ENCODE data around the gene REL. TPM values are rescaled to one million over a fixed set of nuclear protein-coding genes. Genes with fewer than 3 reads are reported as not detected.

The REL gene
- total RNA-seq, 1 experiment from 2014 or later: 10.2 TPM

DNA sequence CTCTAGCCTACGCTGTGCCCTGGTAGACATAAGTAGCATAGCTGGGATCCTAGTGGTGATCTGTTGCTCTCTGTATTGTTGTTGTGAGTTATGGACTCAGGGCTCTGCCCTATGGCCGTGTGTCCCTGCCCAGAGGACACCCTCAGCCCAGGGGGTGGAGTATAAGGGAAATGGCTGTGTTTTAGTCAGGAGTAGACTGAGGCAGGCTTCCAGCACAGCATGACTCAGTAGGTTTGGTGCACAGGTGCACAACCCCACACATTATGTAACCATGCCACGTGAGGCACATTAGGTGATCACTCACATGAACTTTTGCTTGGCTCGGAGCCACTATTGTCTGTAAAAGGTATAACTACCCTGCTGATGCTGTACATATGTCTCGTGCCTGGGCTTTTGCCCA lies 76.3 kb downstream of the REL start:
- CTCF ChIA-PET: no interaction called here
- H3K9me3 ChIP-seq (ENCODE audit: control insufficient read depth in 1 of 2, insufficient read depth in 1 of 2, low read depth in 1 of 2, low read length in 2 of 2): no peaks in the 10 kb centered on the region
- no peak for DNase-seq (ENCODE audit: low read depth, low spot score)
- H3K4me1 ChIP-seq (ENCODE audit: control insufficient read depth in 1 of 2, insufficient read depth in 2 of 2, low read length in 2 of 2): peaks cover 0 to 3% of the 10 kb centered on the region in 2 experiments; a peak in 1 of 4 replicates
- TF ChIP-seq EZH2 (IDR thresholded peaks at IDR 0.05) (no peak), CBX3 (IDR thresholded peaks at IDR 0.05; ENCODE audit: low read depth) (no peak), SP1 (IDR thresholded peaks at IDR 0.05; ENCODE audit: low read depth) (no peak), FOSL1 (IDR thresholded peaks at IDR 0.05; ENCODE audit: low read depth) (no peak)
- H3K36me3 ChIP-seq (ENCODE audit: control insufficient read depth in 1 of 2, insufficient read depth in 2 of 2, low read length in 2 of 2): no peaks in the 10 kb centered on the region
- RAD21 ChIA-PET (ENCODE audit: low non-redundant PET in 1 of 2, low total read pairs in 2 of 2, uncharacterized antibody in 2 of 2, unreplicated experiment in 2 of 2): no interaction called here
- H3K4me2 ChIP-seq (ENCODE audit: low read length): no peak overlapping the region
- H3K79me2 ChIP-seq (ENCODE audit: insufficient read depth, low read length): no peaks in the 10 kb centered on the region
- POLR2A ChIA-PET: no interaction called here
- H3K9ac ChIP-seq (ENCODE audit: low read length): no peak overlapping the region
- no peak overlapping the region for H3K27ac ChIP-seq (ENCODE audit: low read depth, low read length)
- H2AFZ ChIP-seq (ENCODE audit: low read depth, low read length, poor library complexity, severe bottlenecking): no peak overlapping the region
- H4K20me1 ChIP-seq (ENCODE audit: insufficient read depth): no peaks in the 10 kb centered on the region
- no peak overlapping the region for H3K4me3 ChIP-seq (replicated peaks in 1 of 2; ENCODE audit: low read depth in 1 of 2, low read length in 2 of 2)
- intact Hi-C loops (cut with micrococcal nuclease): no loop called here
- no peaks in the 10 kb centered on the region for H3K9me2 ChIP-seq (ENCODE audit: insufficient read depth)
- BruUV-seq (replicated peaks): no TSS peak
- H3K27me3 ChIP-seq (ENCODE audit: insufficient read depth, low read length): no peaks in the 10 kb centered on the region
- ATAC-seq: no peak

GRCh38 chr2:60958361-60958760 lies 77.0 kb downstream of the REL start:
- H3K79me2 ChIP-seq (ENCODE audit: insufficient read depth, low read length): no peaks in the 10 kb centered on the region
- H3K9ac ChIP-seq (ENCODE audit: low read length): no peak overlapping the region
- CTCF ChIA-PET: no interaction called here
- no peaks in the 10 kb centered on the region for H4K20me1 ChIP-seq (ENCODE audit: insufficient read depth)
- H3K4me2 ChIP-seq (ENCODE audit: low read length): no peak overlapping the region
- no peak overlapping the region for H3K27ac ChIP-seq (ENCODE audit: low read depth, low read length)
- H2AFZ ChIP-seq (ENCODE audit: low read depth, low read length, poor library complexity, severe bottlenecking): no peak overlapping the region
- H3K4me1 ChIP-seq (ENCODE audit: control insufficient read depth in 1 of 2, insufficient read depth in 2 of 2, low read length in 2 of 2): peaks cover 0 to 3% of the 10 kb centered on the region in 2 experiments; a peak in 1 of 4 replicates
- ATAC-seq (no peak), DNase-seq (ENCODE audit: low read depth, low spot score) (no peak)
- no peaks in the 10 kb centered on the region for H3K27me3 ChIP-seq (ENCODE audit: insufficient read depth, low read length)
- no peak overlapping the region for H3K4me3 ChIP-seq (replicated peaks in 1 of 2; ENCODE audit: low read depth in 1 of 2, low read length in 2 of 2)
- no peaks in the 10 kb centered on the region for H3K9me2 ChIP-seq (ENCODE audit: insufficient read depth)
- POLR2A ChIA-PET: no interaction called here
- H3K9me3 ChIP-seq (ENCODE audit: control insufficient read depth in 1 of 2, insufficient read depth in 1 of 2, low read depth in 1 of 2, low read length in 2 of 2): no peaks in the 10 kb centered on the region
- RAD21 ChIA-PET (ENCODE audit: low non-redundant PET in 1 of 2, low total read pairs in 2 of 2, uncharacterized antibody in 2 of 2, unreplicated experiment in 2 of 2): no interaction called here
- BruUV-seq (replicated peaks): no TSS peak
- H3K36me3 ChIP-seq (ENCODE audit: control insufficient read depth in 1 of 2, insufficient read depth in 2 of 2, low read length in 2 of 2): no peaks in the 10 kb centered on the region
- intact Hi-C loops (cut with micrococcal nuclease): no loop called here
- TF ChIP-seq EGR1 (IDR thresholded peaks at IDR 0.05; ENCODE audit: low read depth) (no peak), EZH2 (IDR thresholded peaks at IDR 0.05) (no peak), SP1 (IDR thresholded peaks at IDR 0.05; ENCODE audit: low read depth) (no peak), ELF1 (IDR thresholded peaks at IDR 0.05; ENCODE audit: borderline replicate concordance, low read depth) (no peak), SRF (IDR thresholded peaks at IDR 0.05; ENCODE audit: low read depth) (no peak), RAD21 (IDR thresholded peaks at IDR 0.05; ENCODE audit: low read depth) (no peak), EZH2phosphoT487 (IDR thresholded peaks at IDR 0.05; ENCODE audit: borderline replicate concordance) (no peak), CBX3 (IDR thresholded peaks at IDR 0.05; ENCODE audit: low read depth) (no peak), YY1 (IDR thresholded peaks at IDR 0.05; ENCODE audit: extremely low read depth, insufficient replicate concordance, low read depth, low read length) (no peak), ZBTB33 (IDR thresholded peaks at IDR 0.05; ENCODE audit: extremely low read depth, insufficient replicate concordance, low read length) (no peak), CEBPB (IDR thresholded peaks at IDR 0.05; ENCODE audit: low read depth) (no peak), POLR2A (IDR thresholded peaks at IDR 0.05; ENCODE audit: borderline replicate concordance, extremely low read depth, insufficient read depth, insufficient read length) (no peak), TCF7L2 (IDR thresholded peaks at IDR 0.05; ENCODE audit: borderline replicate concordance, extremely low read depth, insufficient read depth, insufficient read length) (no peak)
- TF ChIP-seq, protein P1, sequence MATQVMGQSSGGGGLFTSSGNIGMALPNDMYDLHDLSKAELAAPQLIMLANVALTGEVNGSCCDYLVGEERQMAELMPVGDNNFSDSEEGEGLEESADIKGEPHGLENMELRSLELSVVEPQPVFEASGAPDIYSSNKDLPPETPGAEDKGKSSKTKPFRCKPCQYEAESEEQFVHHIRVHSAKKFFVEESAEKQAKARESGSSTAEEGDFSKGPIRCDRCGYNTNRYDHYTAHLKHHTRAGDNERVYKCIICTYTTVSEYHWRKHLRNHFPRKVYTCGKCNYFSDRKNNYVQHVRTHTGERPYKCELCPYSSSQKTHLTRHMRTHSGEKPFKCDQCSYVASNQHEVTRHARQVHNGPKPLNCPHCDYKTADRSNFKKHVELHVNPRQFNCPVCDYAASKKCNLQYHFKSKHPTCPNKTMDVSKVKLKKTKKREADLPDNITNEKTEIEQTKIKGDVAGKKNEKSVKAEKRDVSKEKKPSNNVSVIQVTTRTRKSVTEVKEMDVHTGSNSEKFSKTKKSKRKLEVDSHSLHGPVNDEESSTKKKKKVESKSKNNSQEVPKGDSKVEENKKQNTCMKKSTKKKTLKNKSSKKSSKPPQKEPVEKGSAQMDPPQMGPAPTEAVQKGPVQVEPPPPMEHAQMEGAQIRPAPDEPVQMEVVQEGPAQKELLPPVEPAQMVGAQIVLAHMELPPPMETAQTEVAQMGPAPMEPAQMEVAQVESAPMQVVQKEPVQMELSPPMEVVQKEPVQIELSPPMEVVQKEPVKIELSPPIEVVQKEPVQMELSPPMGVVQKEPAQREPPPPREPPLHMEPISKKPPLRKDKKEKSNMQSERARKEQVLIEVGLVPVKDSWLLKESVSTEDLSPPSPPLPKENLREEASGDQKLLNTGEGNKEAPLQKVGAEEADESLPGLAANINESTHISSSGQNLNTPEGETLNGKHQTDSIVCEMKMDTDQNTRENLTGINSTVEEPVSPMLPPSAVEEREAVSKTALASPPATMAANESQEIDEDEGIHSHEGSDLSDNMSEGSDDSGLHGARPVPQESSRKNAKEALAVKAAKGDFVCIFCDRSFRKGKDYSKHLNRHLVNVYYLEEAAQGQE (IDR thresholded peaks at IDR 0.05; ENCODE audit: low read depth): no peak
- TF ChIP-seq, protein P2, sequence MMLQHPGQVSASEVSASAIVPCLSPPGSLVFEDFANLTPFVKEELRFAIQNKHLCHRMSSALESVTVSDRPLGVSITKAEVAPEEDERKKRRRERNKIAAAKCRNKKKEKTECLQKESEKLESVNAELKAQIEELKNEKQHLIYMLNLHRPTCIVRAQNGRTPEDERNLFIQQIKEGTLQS (IDR thresholded peaks at IDR 0.05): no peak
